ENCODE measurements around the gene RNU6-9. TPM values are rescaled to one million over a fixed set of nuclear protein-coding genes. Genes with fewer than 3 reads are reported as not detected.

The RNU6-9 gene
- not detected in 5 replicates for total RNA-seq (2022; extraction: Qiagen RNA extraction)

GRCh38 chr19:892894-893689, at the start of gene RNU6-9, which contains the start of gene MED16:
Gene RNU6-9 (plus strand): TSS chr19:893484.
Gene MED16 (minus strand): TSS chr19:893187. CDS start chr19:891131, 2,056 bp downstream.

DNA sequence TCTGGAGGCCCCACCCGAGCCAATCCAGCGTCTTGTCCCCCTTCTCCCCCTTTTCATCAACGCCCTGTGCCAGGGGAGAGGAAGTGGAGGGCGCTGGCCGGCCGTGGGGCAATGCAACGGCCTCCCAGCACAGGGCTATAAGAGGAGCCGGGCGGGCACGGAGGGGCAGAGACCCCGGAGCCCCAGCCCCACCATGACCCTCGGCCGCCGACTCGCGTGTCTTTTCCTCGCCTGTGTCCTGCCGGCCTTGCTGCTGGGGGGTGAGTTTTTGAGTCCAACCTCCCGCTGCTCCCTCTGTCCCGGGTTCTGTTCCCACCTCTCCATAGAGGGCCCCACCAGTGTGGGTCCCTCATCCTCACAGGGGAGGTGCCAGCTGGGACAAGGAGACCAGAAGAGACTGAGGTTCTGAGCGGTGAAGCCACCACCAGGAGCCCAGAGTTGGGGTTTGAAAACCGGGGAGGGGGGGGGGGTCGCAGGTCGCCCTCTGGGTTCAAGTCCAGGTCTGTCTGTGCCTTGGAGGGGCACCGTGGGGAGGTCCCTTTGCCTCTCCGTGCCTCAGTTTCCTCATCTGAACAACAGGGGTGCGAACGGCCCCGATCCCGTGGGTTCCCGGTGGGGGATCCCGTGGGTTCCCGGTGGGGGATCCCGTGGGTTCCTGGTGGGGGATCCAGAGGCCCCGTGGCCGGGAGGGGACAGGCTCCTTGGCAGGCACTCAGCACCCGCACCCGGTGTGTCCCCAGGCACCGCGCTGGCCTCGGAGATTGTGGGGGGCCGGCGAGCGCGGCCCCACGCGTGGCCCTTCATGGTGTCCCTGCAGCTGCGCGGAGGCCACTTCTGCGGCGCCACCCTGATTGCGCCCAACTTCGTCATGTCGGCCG, 40.9 kb upstream of the RNU6-9 start, which contains the start of gene ELANE:
TSS of gene ELANE (plus strand) at position 168 of the 878 bp plus-strand sequence. CDS start at position 194, 26 bp downstream.

DNA sequence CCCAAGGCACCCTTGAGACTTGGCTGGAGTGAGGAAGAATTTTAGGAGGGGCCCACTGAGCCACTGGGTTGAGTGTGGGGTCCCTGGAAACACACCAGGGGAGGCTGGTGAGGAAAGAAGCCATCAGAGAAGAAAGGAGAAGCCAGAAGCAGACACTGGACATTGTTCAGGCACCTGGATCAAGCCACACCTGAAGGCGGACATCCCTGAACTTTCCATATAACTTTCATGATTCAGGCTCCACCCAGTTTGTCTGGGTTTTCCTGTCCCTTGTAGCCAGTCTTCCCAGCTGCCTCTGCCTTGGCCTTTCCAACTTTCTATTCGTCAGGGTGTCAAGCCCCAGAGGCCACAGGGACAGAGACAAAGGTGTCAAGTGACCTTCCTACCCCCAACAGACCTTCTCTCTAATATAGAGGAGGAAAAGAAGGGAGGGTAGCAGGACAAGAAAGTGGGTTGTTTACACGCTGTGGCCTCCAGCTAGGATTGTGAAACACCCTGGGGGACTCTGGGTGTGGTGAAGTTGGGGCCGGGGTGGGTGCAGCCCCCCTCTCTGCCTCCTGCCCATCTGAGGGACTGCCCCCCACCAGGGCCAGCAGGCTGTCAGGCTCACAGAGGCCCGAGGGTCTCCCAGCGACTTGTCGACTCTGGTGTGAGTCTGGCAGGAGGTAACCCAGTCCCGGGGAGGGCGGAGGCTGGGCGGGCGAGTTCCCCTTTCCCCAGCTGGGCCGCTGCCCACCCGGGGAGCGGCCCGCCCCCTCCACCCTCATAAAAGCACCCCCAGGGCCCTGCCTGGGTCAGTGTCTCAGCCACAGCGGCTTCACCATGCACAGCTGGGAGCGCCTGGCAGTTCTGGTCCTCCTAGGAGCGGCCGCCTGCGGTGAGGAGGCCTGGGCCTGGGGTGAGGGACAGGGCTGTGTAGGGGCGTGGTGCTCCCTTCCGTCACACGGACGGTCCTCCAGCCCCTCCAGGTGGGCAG, 34.1 kb upstream of the RNU6-9 start, which contains the start of gene CFD:
TSS of gene CFD (plus strand) at position 797 of the 976 bp plus-strand sequence. CDS start at position 823, 26 bp downstream.

DNA sequence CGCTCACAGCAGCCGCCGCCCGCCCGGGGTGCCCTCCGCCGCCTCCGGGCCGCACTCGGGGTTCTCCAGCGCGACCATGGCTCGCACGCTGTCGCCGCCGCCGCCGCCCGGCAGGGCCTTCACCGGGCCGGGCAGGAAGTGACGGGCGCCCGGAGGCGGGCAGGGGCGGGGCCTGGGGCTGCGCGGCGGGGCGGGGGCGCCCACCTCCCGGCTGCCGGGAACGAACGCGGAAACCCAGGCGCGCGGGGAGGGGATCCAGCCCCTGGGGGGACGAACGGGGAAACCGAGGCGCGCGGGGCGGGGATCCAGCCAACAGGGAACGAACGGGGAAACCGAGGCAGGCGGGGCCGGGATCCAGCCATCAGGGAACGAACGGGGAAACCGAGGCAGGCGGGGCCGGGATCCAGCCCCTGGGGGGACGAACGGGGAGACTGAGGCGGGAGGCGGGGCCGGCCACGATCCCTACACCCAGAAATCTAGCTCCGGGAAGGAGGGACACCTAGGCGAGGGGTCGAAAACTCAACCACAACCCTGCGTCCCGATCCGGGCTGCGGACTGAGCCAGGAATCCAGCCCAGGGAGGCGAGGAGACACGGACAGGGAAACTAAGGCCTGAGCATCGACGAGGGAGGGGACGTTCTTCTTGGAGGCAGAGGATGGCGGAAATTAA, 19.9 kb downstream of the RNU6-9 start, which contains the start of gene R3HDM4:
TSS of gene R3HDM4 (minus strand) at position 140 of the 669 bp plus-strand sequence. CDS start at position 78, 62 bp downstream.

DNA sequence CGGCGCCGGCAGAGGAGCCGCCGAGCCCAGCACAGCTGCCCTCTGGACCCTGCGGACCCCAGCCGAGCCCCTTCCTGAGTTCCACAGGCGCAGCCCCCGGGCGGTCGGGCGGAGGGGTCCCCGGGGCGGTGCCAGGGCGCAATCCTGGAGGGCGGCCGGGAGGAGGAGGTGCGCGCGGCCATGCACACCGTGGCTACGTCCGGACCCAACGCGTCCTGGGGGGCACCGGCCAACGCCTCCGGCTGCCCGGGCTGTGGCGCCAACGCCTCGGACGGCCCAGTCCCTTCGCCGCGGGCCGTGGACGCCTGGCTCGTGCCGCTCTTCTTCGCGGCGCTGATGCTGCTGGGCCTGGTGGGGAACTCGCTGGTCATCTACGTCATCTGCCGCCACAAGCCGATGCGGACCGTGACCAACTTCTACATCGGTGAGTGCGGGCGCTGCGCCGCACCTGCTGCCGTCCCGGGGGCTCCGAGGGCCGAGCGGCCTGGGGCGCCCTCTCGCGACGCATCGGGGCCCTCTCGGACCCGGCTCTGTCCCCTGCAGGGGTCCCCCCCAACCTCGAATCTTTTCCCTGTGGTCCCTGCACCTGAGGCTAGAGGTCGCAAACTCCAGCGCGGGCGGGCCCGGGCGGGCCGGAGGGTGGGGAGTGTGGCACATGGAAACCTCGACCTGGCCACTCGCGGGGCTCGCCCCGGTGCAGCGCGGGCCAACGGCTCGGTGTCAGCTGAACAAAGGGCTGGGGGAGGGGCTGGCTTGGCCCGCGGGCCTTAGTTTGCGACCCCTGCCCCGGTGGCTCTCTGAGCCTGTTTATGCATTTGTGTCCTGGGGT, 24.3 kb downstream of the RNU6-9 start, which contains the start of gene KISS1R:
TSS of gene KISS1R (plus strand) at position 11 of the 829 bp plus-strand sequence. CDS start at position 181, 170 bp downstream.

DNA sequence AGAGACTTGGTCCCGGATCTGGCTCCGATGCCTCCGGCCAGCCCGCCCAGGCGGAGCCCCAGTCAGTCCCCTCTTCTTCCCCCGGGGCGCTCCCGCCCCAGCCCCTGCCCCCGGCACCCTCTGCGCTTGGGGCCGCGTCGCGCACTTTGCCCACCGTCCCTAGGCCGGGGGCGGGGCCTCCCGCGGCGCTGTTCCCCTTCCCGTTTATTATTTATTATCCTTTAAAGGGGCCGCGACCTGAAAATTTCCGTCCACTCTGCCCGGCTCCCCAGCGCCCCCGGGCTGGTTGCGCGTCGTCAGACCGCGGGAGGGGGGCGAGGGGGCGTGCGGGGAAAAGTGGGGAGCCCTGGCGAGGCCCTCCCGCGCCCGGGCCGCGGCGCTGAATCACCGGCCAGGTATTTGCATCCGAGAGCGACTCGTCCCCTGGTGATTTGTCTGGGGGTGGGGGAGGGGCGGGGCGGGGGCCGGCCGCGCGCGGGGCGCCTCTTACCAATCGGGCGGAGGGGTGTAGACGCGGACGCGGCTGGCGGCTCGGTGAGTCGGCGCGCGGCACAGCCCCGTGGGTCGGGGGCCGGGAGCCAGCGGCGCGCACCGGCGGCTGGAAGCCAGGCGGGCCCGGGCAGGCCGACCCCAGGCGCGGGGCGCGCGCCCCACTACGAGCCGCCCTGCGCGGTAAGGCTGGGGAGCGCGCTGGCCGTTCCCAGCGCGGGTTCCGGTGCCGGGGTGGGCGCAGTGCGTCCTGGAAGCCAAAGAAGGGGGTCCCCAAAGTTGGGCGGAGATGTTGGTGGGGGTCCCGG, 32.4 kb downstream of the RNU6-9 start, which contains the start of gene ARID3A:
TSS of gene ARID3A (plus strand) at position 510 of the 797 bp plus-strand sequence. CDS start 3,494 bp downstream, outside the sequence.

Other genes with a start within 250 kb of the RNU6-9 start
- 48.1 to 71.4 TPM (median 68.3 TPM) in 5 replicates for gene RNF126, start 230.3 kb upstream of the RNU6-9 start, total RNA-seq (2022; extraction: Qiagen RNA extraction)
- gene FSTL3, start 217.1 kb upstream of the RNU6-9 start, total RNA-seq (2022; extraction: Qiagen RNA extraction), result 215 to 309 TPM (median 261 TPM) in 5 replicates
- 0.14 TPM in 1 of 5 replicates, not detected in the others for gene PRSS57, start 198.0 kb upstream of the RNU6-9 start, total RNA-seq (2022; extraction: Qiagen RNA extraction)
- gene PALM, start 184.5 kb upstream of the RNU6-9 start, total RNA-seq (2022; extraction: Qiagen RNA extraction), result 11.0 to 17.2 TPM (median 15.6 TPM) in 5 replicates
- gene MISP, start 142.4 kb upstream of the RNU6-9 start, total RNA-seq (2022; extraction: Qiagen RNA extraction), result 60.7 to 84.1 TPM (median 81.1 TPM) in 5 replicates
- 179 to 224 TPM (median 212 TPM) in 5 replicates for gene PTBP1, start 96.0 kb upstream of the RNU6-9 start, total RNA-seq (2022; extraction: Qiagen RNA extraction)
- gene PLPPR3, start 71.5 kb upstream of the RNU6-9 start, total RNA-seq (2022; extraction: Qiagen RNA extraction), result 2.6 to 5.1 TPM (median 3.6 TPM) in 5 replicates
- gene AZU1, start 65.6 kb upstream of the RNU6-9 start, total RNA-seq (2022; extraction: Qiagen RNA extraction), result 0.20 to 0.28 TPM (median 0.24 TPM) in 4 of 5 replicates, not detected in the other
- gene PRTN3, start 52.5 kb upstream of the RNU6-9 start, total RNA-seq (2022; extraction: Qiagen RNA extraction), result 0.17 to 0.66 TPM (median 0.42 TPM) in 5 replicates
- 0.09 to 0.23 TPM (median 0.17 TPM) in 4 of 5 replicates, not detected in the other for gene ELANE, start 41.2 kb upstream of the RNU6-9 start, total RNA-seq (2022; extraction: Qiagen RNA extraction)
- gene CFD, start 33.8 kb upstream of the RNU6-9 start, total RNA-seq (2022; extraction: Qiagen RNA extraction), result 10.1 to 20.7 TPM (median 16.8 TPM) in 5 replicates
- gene MED16, start 297 bp upstream of the RNU6-9 start, total RNA-seq (2022; extraction: Qiagen RNA extraction), result 12.6 to 23.8 TPM (median 22.5 TPM) in 5 replicates
- 24.0 to 40.9 TPM (median 35.3 TPM) in 5 replicates for gene R3HDM4, start 19.7 kb downstream of the RNU6-9 start, total RNA-seq (2022; extraction: Qiagen RNA extraction)
- gene KISS1R, start 23.8 kb downstream of the RNU6-9 start, total RNA-seq (2022; extraction: Qiagen RNA extraction), result 0.19 to 0.43 TPM (median 0.21 TPM) in 5 replicates
- gene ARID3A, start 32.6 kb downstream of the RNU6-9 start, total RNA-seq (2022; extraction: Qiagen RNA extraction), result 2.8 to 6.6 TPM (median 5.6 TPM) in 5 replicates
- 39.8 to 62.3 TPM (median 57.5 TPM) in 5 replicates for gene WDR18, start 90.9 kb downstream of the RNU6-9 start, total RNA-seq (2022; extraction: Qiagen RNA extraction)
- gene GRIN3B, start 106.9 kb downstream of the RNU6-9 start, total RNA-seq (2022; extraction: Qiagen RNA extraction), result 1.7 to 3.9 TPM (median 3.0 TPM) in 5 replicates
- gene TMEM259, start 127.6 kb downstream of the RNU6-9 start, total RNA-seq (2022; extraction: Qiagen RNA extraction), result 62.1 to 144 TPM (median 130 TPM) in 5 replicates
- gene RNU6-2, start 128.0 kb downstream of the RNU6-9 start, total RNA-seq (2022; extraction: Qiagen RNA extraction), result not detected in 5 replicates
- gene CNN2, start 133.1 kb downstream of the RNU6-9 start, total RNA-seq (2022; extraction: Qiagen RNA extraction), result 93.3 to 117 TPM (median 109 TPM) in 5 replicates
- 11.1 to 20.7 TPM (median 16.9 TPM) in 5 replicates for gene ABCA7, start 146.6 kb downstream of the RNU6-9 start, total RNA-seq (2022; extraction: Qiagen RNA extraction)
- 2.8 to 6.4 TPM (median 5.2 TPM) in 5 replicates for gene ARHGAP45, start 173.7 kb downstream of the RNU6-9 start, total RNA-seq (2022; extraction: Qiagen RNA extraction)
- gene POLR2E, start 201.9 kb downstream of the RNU6-9 start, total RNA-seq (2022; extraction: Qiagen RNA extraction), result 202 to 261 TPM (median 248 TPM) in 5 replicates
- gene GPX4, start 210.5 kb downstream of the RNU6-9 start, total RNA-seq (2022; extraction: Qiagen RNA extraction), result 425 to 537 TPM (median 506 TPM) in 5 replicates

Data from A549 treated with dexamethasone at 1 μM for 4 hours (cell line).